Hepatocyte (in vitro differentiated cells): ENCODE measurements around the gene TMEM131.

ENCODE experiments used
- CTCF ChIP-seq: fragments of 200-600 bp; sonication (generic); IDR thresholded peaks from 2 replicates; pipeline ENCODE4 v1.5.1; 2016; ENCODE audit warnings: antibody characterized with exemption, mild to moderate bottlenecking; ENCODE audit not compliant: poor library complexity
- EZH2 ChIP-seq: fragments of 200-600 bp; sonication (generic); IDR thresholded peaks from 2 replicates; pipeline ENCODE4 v1.6.1; 2016; ENCODE audit warnings: antibody characterized with exemption, mild to moderate bottlenecking, borderline replicate concordance

- TF ChIP-seq CTCF (no peak), EZH2 (no peak)
These were observed 131.9 kb downstream of the TMEM131 start for GRCh38 chr2:97863829-97864228.
